Common myeloid progenitor, CD34-positive (primary cell): ENCODE measurements around the gene ACAP3. TPM values are rescaled to one million over a fixed set of nuclear protein-coding genes. Genes with fewer than 3 reads are reported as not detected.
A peak's percentile ranks its signal among the peaks of the same experiment; 100 is the strongest.

Experiments
- CTCF ChIA-PET: fragments of 350-600 bp; sonication (Branson Sonifier 250); formaldehyde crosslinking; loops from one replicate; lab custom pipeline; 2021; ENCODE audit warnings: antibody characterized with exemption; lab: Charles Lee
- POLR2A ChIA-PET: fragments of 350-600 bp; sonication (Branson Sonifier 250); formaldehyde crosslinking; loops from one replicate; lab custom pipeline; 2021; ENCODE audit warnings: antibody characterized with exemption; lab: Charles Lee
- DNase-seq, 3 donors: peaks; one replicate each; pipeline versions ENCODE4 v3.0.0 to v3.0.0-alpha.2; 2013
- H3K27ac ChIP-seq, 2 experiments: 1 replicate in 1 of 2; 2 replicates in 1 of 2; pipeline ENCODE4 v1.7.0; 2013; ENCODE audit warnings: inconsistent platforms in 2 of 2, low read length in 2 of 2, mild to moderate bottlenecking in 2 of 2, low read depth in 1 of 2, moderate library complexity in 1 of 2; ENCODE audit not compliant: severe bottlenecking in 2 of 2, insufficient read depth in 1 of 2, poor library complexity in 1 of 2
- H3K27me3 ChIP-seq, 5 experiments: replicated peaks in 2 of 5; 1 replicate in 3 of 5; 2 replicates in 2 of 5; pipeline versions ENCODE4 v1.6.1 to v1.7.0; 2013; ENCODE audit warnings: low read length in 4 of 5, mild to moderate bottlenecking in 2 of 5, moderate library complexity in 2 of 5, inconsistent platforms in 1 of 5; ENCODE audit not compliant: insufficient read depth in 5 of 5, control insufficient read depth in 4 of 5
- H3K36me3 ChIP-seq, 4 experiments: 1 replicate in 2 of 4; 2 replicates in 2 of 4; pipeline versions ENCODE4 v1.6.1 to v1.7.0; 2013; ENCODE audit warnings: low read length in 3 of 4, control low read depth in 1 of 4, mild to moderate bottlenecking in 1 of 4; ENCODE audit not compliant: control insufficient read depth in 4 of 4, insufficient read depth in 4 of 4
- H3K4me1 ChIP-seq, 4 experiments: 1 replicate in 3 of 4; 2 replicates in 1 of 4; pipeline versions ENCODE4 v1.6.1 to v1.7.1; 2013; ENCODE audit warnings: low read length in 3 of 4, mild to moderate bottlenecking in 3 of 4, control low read depth in 1 of 4, inconsistent platforms in 1 of 4, moderate library complexity in 1 of 4; ENCODE audit not compliant: control insufficient read depth in 4 of 4, insufficient read depth in 4 of 4; ENCODE audit errors: control extremely low read depth in 1 of 4
- H3K4me3 ChIP-seq, 7 experiments: 1 replicate in 4 of 7; 2 replicates in 3 of 7; pipeline versions ENCODE4 v1.5.1 to v1.7.0; 2013; ENCODE audit warnings: mild to moderate bottlenecking in 7 of 7, low read length in 6 of 7, moderate library complexity in 6 of 7, inconsistent platforms in 2 of 7, low read depth in 2 of 7, control low read depth in 1 of 7; ENCODE audit not compliant: insufficient read depth in 4 of 7, control insufficient read depth in 1 of 7; ENCODE audit errors: extremely low read depth in 1 of 7
- H3K9me3 ChIP-seq, 5 experiments: 1 replicate in 4 of 5; 2 replicates in 1 of 5; pipeline versions ENCODE4 v1.6.1 to v1.7.1; 2013; ENCODE audit warnings: low read length in 4 of 5, mild to moderate bottlenecking in 2 of 5, inconsistent platforms in 1 of 5, low read depth in 1 of 5, moderate library complexity in 1 of 5; ENCODE audit not compliant: control insufficient read depth in 4 of 5, insufficient read depth in 2 of 5; ENCODE audit errors: control extremely low read depth in 1 of 5
- WGBS: methylation state at CpG from one replicate; pipeline ENCODE4 v1.1.5; 2013; ENCODE audit not compliant: insufficient coverage; 5-methylcytosine and 5-hydroxymethylcytosine counted together
- polyA plus RNA-seq: library from polyadenylated mRNA; unstranded; fragments of 120-200 nt; gene quantifications from one replicate; pipeline ENCODE4 v1.2.1, GENCODE V29; 2013

The ACAP3 gene, protein sequence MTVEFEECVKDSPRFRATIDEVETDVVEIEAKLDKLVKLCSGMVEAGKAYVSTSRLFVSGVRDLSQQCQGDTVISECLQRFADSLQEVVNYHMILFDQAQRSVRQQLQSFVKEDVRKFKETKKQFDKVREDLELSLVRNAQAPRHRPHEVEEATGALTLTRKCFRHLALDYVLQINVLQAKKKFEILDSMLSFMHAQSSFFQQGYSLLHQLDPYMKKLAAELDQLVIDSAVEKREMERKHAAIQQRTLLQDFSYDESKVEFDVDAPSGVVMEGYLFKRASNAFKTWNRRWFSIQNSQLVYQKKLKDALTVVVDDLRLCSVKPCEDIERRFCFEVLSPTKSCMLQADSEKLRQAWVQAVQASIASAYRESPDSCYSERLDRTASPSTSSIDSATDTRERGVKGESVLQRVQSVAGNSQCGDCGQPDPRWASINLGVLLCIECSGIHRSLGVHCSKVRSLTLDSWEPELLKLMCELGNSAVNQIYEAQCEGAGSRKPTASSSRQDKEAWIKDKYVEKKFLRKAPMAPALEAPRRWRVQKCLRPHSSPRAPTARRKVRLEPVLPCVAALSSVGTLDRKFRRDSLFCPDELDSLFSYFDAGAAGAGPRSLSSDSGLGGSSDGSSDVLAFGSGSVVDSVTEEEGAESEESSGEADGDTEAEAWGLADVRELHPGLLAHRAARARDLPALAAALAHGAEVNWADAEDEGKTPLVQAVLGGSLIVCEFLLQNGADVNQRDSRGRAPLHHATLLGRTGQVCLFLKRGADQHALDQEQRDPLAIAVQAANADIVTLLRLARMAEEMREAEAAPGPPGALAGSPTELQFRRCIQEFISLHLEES
- polyA plus RNA-seq = 18.9 TPM

GRCh38 chr1:1307923-1308755, at the start of gene ACAP3, which contains the start of gene PUSL1:
TSS of gene ACAP3 (minus strand) at chr1:1307930. CDS start at chr1:1307815, 115 bp downstream.
TSS of gene PUSL1 (plus strand) at chr1:1308597. CDS start at chr1:1308644, 47 bp downstream.
- POLR2A ChIA-PET = no interaction called here
- peaks cover 4 to 52% (median 51%) of the 10 kb centered on the region in 4 experiments for H3K4me1 ChIP-seq
- under 1% methylated on average over 100 of the region's 131 CpGs for WGBS
- peak within 1 kb of the TSS in 1 of 2 experiments; percentile 78 for H3K27ac ChIP-seq
- H3K36me3 ChIP-seq = peaks cover 3 to 39% (median 22%) of the 10 kb centered on the region in 4 experiments
- peak within 1 kb of the TSS; percentile 45 to 88 (median 80) for H3K4me3 ChIP-seq
- DNase-seq = peak; percentile 91 to 95 (median 94)
- H3K27me3 ChIP-seq = no peaks in the 10 kb centered on the region
- CTCF ChIA-PET = no interaction called here
- H3K9me3 ChIP-seq = no peaks in the 10 kb centered on the region

GRCh38 chr1:1356796-1357401, 49.2 kb upstream of the ACAP3 start:
- peaks cover 0 to 1% (median 0%) of the 10 kb centered on the region in 5 experiments for H3K9me3 ChIP-seq
- H3K4me3 ChIP-seq = no peak overlapping the region
- POLR2A ChIA-PET = no interaction called here
- peaks cover 0 to 96% (median 21%) of the 10 kb centered on the region in 5 experiments for H3K27me3 ChIP-seq
- H3K27ac ChIP-seq = no peak overlapping the region
- H3K4me1 ChIP-seq = peaks cover 0 to 21% (median 12%) of the 10 kb centered on the region in 4 experiments
- no peak for DNase-seq
- CTCF ChIA-PET = no interaction called here
- H3K36me3 ChIP-seq = no peaks in the 10 kb centered on the region
- WGBS = 78% methylated on average over 25 of the region's 26 CpGs

- ChIA-PET CTCF (no interaction called here), POLR2A (no interaction called here)
- no peak overlapping the region for H3K4me3 ChIP-seq
- no peak for DNase-seq
- peaks cover 0 to 23% (median 12%) of the 10 kb centered on the region in 4 experiments for H3K4me1 ChIP-seq
- no peak overlapping the region for H3K27ac ChIP-seq
- WGBS = 20% methylated on average over 1 of the region's 8 CpGs
- H3K36me3 ChIP-seq = no peaks in the 10 kb centered on the region
- peaks cover 0 to 95% (median 18%) of the 10 kb centered on the region in 5 experiments for H3K27me3 ChIP-seq
- H3K9me3 ChIP-seq = peaks cover 0 to 1% (median 0%) of the 10 kb centered on the region in 5 experiments
These were observed 48.6 kb upstream of the ACAP3 start for GRCh38 chr1:1356166-1356795.

- Histone ChIP-seq H3K27me3 (peaks cover 0 to 86% (median 12%) of the 10 kb centered on the region in 5 experiments), H3K4me1 (peaks cover 0 to 24% (median 12%) of the 10 kb centered on the region in 4 experiments), H3K36me3 (no peaks in the 10 kb centered on the region), H3K9me3 (no peaks in the 10 kb centered on the region), H3K27ac (no peak overlapping the region), H3K4me3 (no peak overlapping the region)
- DNase-seq = peak in 1 of 3 donors; percentile 41
- ChIA-PET POLR2A (no interaction called here), CTCF (no interaction called here)
- 2% methylated on average over 22 of the region's 52 CpGs for WGBS
These were observed 47.7 kb upstream of the ACAP3 start for GRCh38 chr1:1355416-1355815.

DNA sequence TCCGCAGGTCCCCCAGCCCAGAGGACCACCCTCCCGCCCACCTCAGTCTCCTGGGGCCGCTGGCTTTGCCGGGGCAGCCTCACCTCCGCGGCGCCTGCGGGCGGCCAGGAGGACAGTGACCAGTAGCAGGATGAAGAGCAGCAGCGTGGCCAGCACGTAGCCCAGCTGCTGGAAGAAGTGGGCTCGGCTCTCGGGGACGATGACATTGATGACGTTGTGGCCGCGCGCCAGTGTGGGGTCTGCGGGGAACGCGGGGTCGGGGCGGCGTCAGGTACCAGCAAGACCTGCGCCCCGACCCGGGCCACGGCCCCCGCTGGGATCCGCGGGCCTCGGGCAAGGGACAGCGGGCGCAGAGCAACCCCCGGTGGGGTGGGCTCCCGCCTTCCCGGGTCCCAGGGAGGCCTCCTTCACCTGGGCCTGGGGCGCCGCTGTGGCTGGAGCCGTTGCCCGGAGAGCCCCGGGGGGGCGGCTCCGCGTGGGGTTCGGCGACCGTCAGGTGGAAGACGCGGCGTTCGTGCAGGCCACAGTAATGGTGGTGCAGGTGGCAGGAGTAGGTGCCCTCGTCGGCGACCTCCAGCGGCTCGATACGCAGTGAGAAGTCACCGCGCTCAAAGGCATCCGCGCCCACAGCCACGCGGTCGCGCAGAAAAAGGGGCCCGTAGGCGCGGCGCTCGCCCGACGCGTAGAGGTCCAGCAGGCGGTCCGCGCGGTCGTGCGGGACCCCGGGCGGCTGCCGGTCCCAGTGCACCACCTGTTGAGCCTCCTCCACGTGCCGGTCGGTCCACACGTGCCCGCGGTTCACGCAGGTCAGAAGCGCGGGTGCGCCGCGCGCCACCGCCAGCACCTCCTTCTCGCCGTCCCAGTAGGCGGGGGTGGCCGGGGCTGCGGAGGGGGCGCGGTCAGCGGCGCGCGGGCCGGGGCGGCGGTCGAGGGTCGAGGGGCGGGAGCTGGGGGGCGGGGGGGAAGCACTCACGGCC, 46.8 kb upstream of the ACAP3 start:
- ChIA-PET CTCF (interaction anchor here (3.5 kb wide), 1 partner anchor 17 kb away, joined by 27 read pairs; no protein-coding TSS in a partner anchor), POLR2A (interaction anchor here (1.4 kb wide), 1 partner anchor 16 kb away, joined by 3 read pairs; no protein-coding TSS in a partner anchor)
- Histone ChIP-seq H3K27me3 (peaks cover 0 to 79% (median 9%) of the 10 kb centered on the region in 5 experiments), H3K36me3 (no peaks in the 10 kb centered on the region), H3K27ac (no peak overlapping the region), H3K9me3 (no peaks in the 10 kb centered on the region), H3K4me3 (peak overlapping the region in 1 of 7 experiments; percentile 11), H3K4me1 (peaks cover 0 to 24% (median 13%) of the 10 kb centered on the region in 4 experiments)
- WGBS = 21% methylated on average over 85 of the region's 116 CpGs
- DNase-seq = no peak
